Stimulated activated CD4-positive, alpha-beta T cell treated with anti-CD3 and anti-CD28 coated beads, TNF-alpha, amount 100 ng/mL, for 4 hours (primary cell): ENCODE data around the gene RAD52.

Experiments used
- DNase-seq, 3 experiments: peaks; one replicate each; pipeline ENCODE4 v3.0.0-alpha.2; 2020; ENCODE audit warnings: low read depth in 3 of 3

RAD52 gene

DNA sequence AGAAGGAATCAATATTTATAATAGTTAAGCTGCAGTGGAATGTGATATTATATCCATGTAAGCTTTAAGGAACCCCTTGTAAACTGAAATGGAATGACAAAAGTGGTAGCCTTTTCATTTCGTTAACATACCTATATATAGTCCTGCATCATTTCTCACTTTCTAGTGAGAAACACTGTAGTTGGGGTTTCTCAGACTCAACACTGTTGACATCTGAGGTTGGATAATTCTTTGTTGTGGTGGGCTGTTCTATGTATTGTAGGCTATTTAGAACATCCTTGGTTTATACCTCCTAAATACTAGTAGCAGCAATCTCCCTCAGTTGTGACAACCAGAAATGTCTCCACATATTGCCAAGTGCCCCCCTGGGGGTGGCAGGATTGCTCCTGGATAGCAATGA lies 79.1 kb downstream of the RAD52 start:
- no peak for DNase-seq

DNA sequence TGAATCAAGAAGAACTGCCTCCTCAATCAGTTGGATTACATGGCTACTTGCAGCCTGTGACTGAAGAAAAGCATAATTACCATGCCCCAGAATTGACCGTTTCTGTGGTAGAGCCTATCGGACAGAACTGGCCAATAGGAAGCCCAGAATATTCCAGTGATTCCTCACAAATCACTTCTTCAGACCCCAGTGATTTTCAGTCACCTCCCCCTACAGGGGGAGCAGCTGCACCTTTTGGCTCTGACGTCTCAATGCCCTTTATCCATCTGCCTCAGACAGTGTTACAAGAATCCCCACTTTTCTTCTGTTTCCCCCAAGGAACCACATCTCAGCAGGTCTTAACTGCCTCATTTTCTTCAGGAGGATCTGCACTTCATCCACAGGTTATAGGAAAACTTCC lies 80.8 kb downstream of the RAD52 start:
- DNase-seq = no peak

DNA sequence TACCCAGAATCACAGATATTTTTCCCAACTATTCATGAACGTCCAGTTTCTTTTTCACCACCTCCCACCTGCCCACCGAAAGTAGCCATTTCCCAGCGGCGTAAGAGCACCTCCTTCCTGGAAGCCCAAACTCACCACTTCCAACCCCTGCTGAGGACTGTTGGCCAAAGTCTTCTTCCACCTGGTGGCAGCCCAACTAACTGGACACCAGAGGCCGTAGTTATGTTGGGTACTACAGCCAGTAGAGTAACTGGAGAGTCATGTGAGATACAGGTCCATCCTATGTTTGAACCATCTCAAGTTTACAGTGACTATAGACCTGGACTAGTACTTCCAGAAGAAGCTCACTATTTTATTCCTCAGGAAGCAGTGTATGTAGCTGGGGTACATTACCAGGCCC lies 81.6 kb downstream of the RAD52 start:
- DNase-seq = no peak

DNA sequence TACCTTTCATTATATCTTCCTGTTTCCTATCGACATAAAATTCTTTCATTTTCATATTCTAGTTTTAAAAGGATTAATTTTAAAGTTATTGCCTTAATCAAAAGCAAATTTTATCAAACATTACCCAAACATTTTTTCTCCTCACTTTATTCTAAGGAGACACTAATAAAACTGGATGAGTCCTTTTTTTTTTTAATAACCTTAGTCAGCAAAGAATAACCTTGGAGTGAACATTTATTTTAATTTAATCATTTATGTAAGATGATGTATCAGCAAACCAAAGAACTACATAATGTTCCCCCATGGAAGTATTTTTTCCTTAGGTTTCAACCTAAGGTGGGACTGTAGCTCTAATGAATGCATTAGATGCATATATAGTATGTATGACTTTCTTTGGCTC lies 83.9 kb downstream of the RAD52 start:
- DNase-seq = no peak

DNA sequence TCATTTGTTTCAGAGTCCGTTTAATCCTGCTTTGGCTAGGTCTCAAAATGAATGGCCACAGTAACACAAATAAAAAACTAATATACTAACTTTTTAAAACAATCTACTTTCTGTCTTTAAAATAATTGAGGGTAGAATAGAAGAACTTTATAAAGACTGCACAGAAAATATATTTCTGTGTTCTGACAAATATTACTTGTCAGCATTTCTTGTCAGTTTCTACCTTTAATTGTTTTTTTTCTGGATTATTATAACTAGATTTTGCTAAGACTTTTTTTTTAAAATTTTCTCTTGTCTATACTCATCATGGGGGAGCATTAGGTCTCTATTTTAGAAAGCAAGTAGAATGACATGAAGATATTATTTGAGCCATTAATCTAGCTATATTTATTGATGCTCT lies 86.2 kb downstream of the RAD52 start:
- no peak for DNase-seq

DNA sequence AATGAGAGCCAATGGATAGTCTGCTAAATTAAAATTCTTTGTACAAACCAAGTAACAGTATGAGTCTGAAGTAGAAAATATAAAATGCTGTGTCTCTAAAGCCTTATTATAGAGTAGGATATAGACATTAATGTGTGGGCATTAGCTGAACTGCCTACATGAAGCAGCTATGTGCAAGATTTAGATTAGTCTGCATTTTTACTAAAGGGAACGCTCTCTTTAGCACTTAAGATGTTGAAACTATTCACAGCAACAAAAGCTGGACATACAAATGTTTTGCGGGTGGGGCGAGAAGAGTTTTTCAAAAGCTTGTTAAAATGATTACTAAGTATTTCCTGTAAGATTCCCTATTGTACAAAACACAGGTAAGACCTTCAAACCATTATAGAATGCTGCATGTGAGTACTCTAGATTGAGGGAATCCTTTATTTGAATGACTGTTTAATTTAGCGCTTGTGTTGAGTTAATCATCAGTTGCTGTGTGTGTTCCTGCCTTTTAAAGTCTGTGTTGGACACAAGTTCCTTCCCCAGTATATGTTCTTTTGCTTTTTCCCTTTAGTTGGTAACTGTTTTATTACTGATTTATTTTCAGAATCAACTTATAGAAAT lies 87.1 kb downstream of the RAD52 start:
- DNase-seq = no peak
